Hepatocyte (in vitro differentiated cells): ENCODE measurements around the gene ZNF865. TPM values are rescaled to one million over a fixed set of nuclear protein-coding genes. Genes with fewer than 3 reads are reported as not detected.

ENCODE experiments used
- DNase-seq: peaks from one replicate; pipeline ENCODE4 v3.0.0-alpha.2; 2016; ENCODE audit warnings: low spot score
- H2AFZ ChIP-seq: fragments of 200-600 bp; sonication (generic); 2 replicates; pipeline ENCODE4 v1.6.0; 2016; ENCODE audit warnings: antibody characterized with exemption, mild to moderate bottlenecking
- H3K27ac ChIP-seq: fragments of 200-600 bp; sonication (generic); 2 replicates; pipeline ENCODE4 v1.5.1; 2016; ENCODE audit warnings: mild to moderate bottlenecking
- H3K27me3 ChIP-seq: fragments of 200-600 bp; sonication (generic); 2 replicates; pipeline ENCODE4 v1.6.1; 2016
- H3K36me3 ChIP-seq: fragments of 200-600 bp; sonication (generic); replicated peaks from 2 replicates; pipeline ENCODE4 v1.5.1; 2016; ENCODE audit warnings: low read depth; ENCODE audit not compliant: insufficient read depth
- H3K4me1 ChIP-seq: fragments of 200-600 bp; sonication (generic); 2 replicates; pipeline ENCODE4 v1.5.1; 2016; ENCODE audit warnings: mild to moderate bottlenecking, moderate library complexity; ENCODE audit not compliant: insufficient read depth
- H3K4me2 ChIP-seq: fragments of 200-600 bp; sonication (generic); 2 replicates; pipeline ENCODE4 v1.6.0; 2016
- H3K4me3 ChIP-seq: fragments of 200-600 bp; sonication (generic); 2 replicates; pipeline ENCODE4 v1.5.1; 2016; ENCODE audit warnings: mild to moderate bottlenecking
- H3K79me2 ChIP-seq: fragments of 200-600 bp; sonication (generic); 2 replicates; pipeline ENCODE4 v1.6.0; 2017; ENCODE audit warnings: mild to moderate bottlenecking
- H3K9me2 ChIP-seq: fragments of 200-600 bp; sonication (generic); replicated peaks from 2 replicates; pipeline ENCODE4 v1.6.0; 2017; ENCODE audit warnings: mild to moderate bottlenecking; ENCODE audit not compliant: insufficient read depth
- H3K9me3 ChIP-seq: fragments of 200-600 bp; sonication (generic); 2 replicates; pipeline ENCODE4 v1.5.1; 2016; ENCODE audit warnings: low read depth, mild to moderate bottlenecking
- H4K20me1 ChIP-seq: fragments of 200-600 bp; sonication (generic); 2 replicates; pipeline ENCODE4 v1.6.0; 2016; ENCODE audit warnings: mild to moderate bottlenecking; ENCODE audit not compliant: insufficient read depth, poor library complexity, severe bottlenecking
- CTCF ChIP-seq: fragments of 200-600 bp; sonication (generic); IDR thresholded peaks from 2 replicates; pipeline ENCODE4 v1.5.1; 2016; ENCODE audit warnings: antibody characterized with exemption, mild to moderate bottlenecking; ENCODE audit not compliant: poor library complexity
- EZH2 ChIP-seq: fragments of 200-600 bp; sonication (generic); IDR thresholded peaks from 2 replicates; pipeline ENCODE4 v1.6.1; 2016; ENCODE audit warnings: antibody characterized with exemption, mild to moderate bottlenecking, borderline replicate concordance
- EZH2phosphoT487 ChIP-seq: fragments of 200-600 bp; sonication (generic); IDR thresholded peaks from one replicate; pipeline ENCODE4 v1.6.1; 2018; ENCODE audit warnings: antibody characterized with exemption, mild to moderate bottlenecking, low read depth, moderate library complexity; ENCODE audit not compliant: unreplicated experiment, severe bottlenecking
- WGBS: methylation state at CpG from one replicate; pipeline ENCODE4 v1.1.6; 2016; ENCODE audit warnings: low lambda C conversion rate; ENCODE audit errors: missing lambda C conversion rate; 5-methylcytosine and 5-hydroxymethylcytosine counted together
- polyA plus RNA-seq: library from polyadenylated mRNA; unstranded; fragments of >200 nt; fragmentation: Nextera tagmentation; extraction: Ambion mirVana; gene quantifications from 2 replicates; pipeline ENCODE4 v1.2.1, GENCODE V29; 2016
- total RNA-seq: library from RNA; depleted of rRNA; stranded (reverse); fragments of >200 nt; gene quantifications from 2 replicates; pipeline ENCODE4 v1.2.3, GENCODE V29; 2014

Gene ZNF865
- total and polyA plus RNA-seq, 2 experiments from 2014 or later, result 1.7 to 3.0 TPM

- no peaks in the 10 kb centered on the region for H3K9me2 ChIP-seq
- H3K4me3 ChIP-seq, result peak overlapping the region; percentile 54
- peaks cover 25% of the 10 kb centered on the region for H3K4me1 ChIP-seq
- H3K27ac ChIP-seq, result peak overlapping the region; percentile 94
- H4K20me1 ChIP-seq, result peaks cover 52% of the 10 kb centered on the region
- DNase-seq, result no peak
- 1% methylated on average over 19 of the region's 19 CpGs for WGBS
- H3K36me3 ChIP-seq, result no peaks in the 10 kb centered on the region
- TF ChIP-seq EZH2, result no peak
- no peak for TF ChIP-seq EZH2phosphoT487
- TF ChIP-seq CTCF, result no peak
- H3K79me2 ChIP-seq, result peaks cover 56% of the 10 kb centered on the region
- H2AFZ ChIP-seq, result peak overlapping the region; percentile 36
- H3K9me3 ChIP-seq, result no peaks in the 10 kb centered on the region
- H3K27me3 ChIP-seq, result no peaks in the 10 kb centered on the region
- H3K4me2 ChIP-seq, result peak overlapping the region; percentile 94
Observed at GRCh38 chr19:55655648-55656040, 50.2 kb downstream of the ZNF865 start.

GRCh38 chr19:55656552-55656951 lies 51.1 kb downstream of the ZNF865 start:
- no peaks in the 10 kb centered on the region for H3K9me2 ChIP-seq

GRCh38 chr19:55656988-55657747 lies 51.7 kb downstream of the ZNF865 start:
- Histone ChIP-seq H3K4me1 (peaks cover 25% of the 10 kb centered on the region), H3K36me3 (no peaks in the 10 kb centered on the region), H4K20me1 (peaks cover 62% of the 10 kb centered on the region), H3K9me3 (no peaks in the 10 kb centered on the region), H3K4me2 (peak overlapping the region; percentile 94), H3K9me2 (no peaks in the 10 kb centered on the region), H3K79me2 (peaks cover 71% of the 10 kb centered on the region), H3K27me3 (no peaks in the 10 kb centered on the region), H3K4me3 (peak overlapping the region; percentile 54), H3K27ac (no peak overlapping the region), H2AFZ (no peak overlapping the region)
- TF ChIP-seq CTCF (no peak), EZH2 (no peak), EZH2phosphoT487 (no peak)
- WGBS, result 76% methylated on average over 18 of the region's 18 CpGs
- no peak for DNase-seq

More at GRCh38 chr19:55656552-55656951, 51.1 kb downstream of the ZNF865 start:
- no peak for TF ChIP-seq CTCF
- TF ChIP-seq EZH2phosphoT487, result no peak
- no peak for TF ChIP-seq EZH2
- no peak for DNase-seq
- Histone ChIP-seq H3K9me3 (no peaks in the 10 kb centered on the region), H4K20me1 (peaks cover 56% of the 10 kb centered on the region), H3K36me3 (no peaks in the 10 kb centered on the region), H3K4me1 (peaks cover 25% of the 10 kb centered on the region), H3K4me2 (peak overlapping the region; percentile 94), H3K27me3 (no peaks in the 10 kb centered on the region), H3K27ac (peak overlapping the region; percentile 94), H3K4me3 (peak overlapping the region; percentile 54), H3K79me2 (peaks cover 64% of the 10 kb centered on the region), H2AFZ (no peak overlapping the region)
- WGBS, result 58% methylated on average over 7 of the region's 7 CpGs
